HepG2 (cell line): ENCODE measurements around the gene EFCAB14. TPM values are rescaled to one million over a fixed set of nuclear protein-coding genes. Genes with fewer than 3 reads are reported as not detected.

Source experiments
- ERF ChIP-seq: IDR thresholded peaks from 2 replicates; pipeline ENCODE4 v1.6.1; 2018; ENCODE audit warnings: missing biosample characterization, missing genetic modification reagents
- KDM3A ChIP-seq: IDR thresholded peaks from 2 replicates; pipeline ENCODE4 v1.6.1; 2018; ENCODE audit warnings: low read depth, missing compliant biosample characterization
- KMT2B ChIP-seq: IDR thresholded peaks from 2 replicates; pipeline ENCODE4 v1.6.1; 2016; ENCODE audit warnings: missing genetic modification reagents, missing compliant biosample characterization
- MTF1 ChIP-seq: sonication (generic); formaldehyde crosslinking; IDR thresholded peaks from 2 replicates; pipeline ENCODE4 v1.5.0; 2020; ENCODE audit warnings: missing genetic modification reagents
- SMAD1 ChIP-seq: sonication (generic); formaldehyde crosslinking; IDR thresholded peaks from 2 replicates; pipeline ENCODE4 v1.4.0; 2020; ENCODE audit warnings: missing genetic modification reagents, low read depth, mild to moderate bottlenecking, borderline replicate concordance
- ZFP36L2 ChIP-seq: sonication (generic); formaldehyde crosslinking; IDR thresholded peaks from 2 replicates; pipeline ENCODE4 v1.4.0; 2020; ENCODE audit warnings: missing genetic modification reagents
- ZNF331 ChIP-seq: sonication (generic); formaldehyde crosslinking; IDR thresholded peaks from 2 replicates; pipeline ENCODE4 v1.4.0; 2020; ENCODE audit warnings: missing genetic modification reagents
- ZNF549 ChIP-seq: sonication (generic); formaldehyde crosslinking; IDR thresholded peaks from 2 replicates; pipeline ENCODE4 v1.5.0; 2020; ENCODE audit warnings: missing genetic modification reagents
- ZNF558 ChIP-seq: sonication (generic); formaldehyde crosslinking; IDR thresholded peaks from 2 replicates; pipeline ENCODE4 v1.9.0; 2022; ENCODE audit warnings: mild to moderate bottlenecking, missing genetic modification reagents, borderline replicate concordance
- ZNF75D ChIP-seq: sonication (generic); formaldehyde crosslinking; IDR thresholded peaks from 2 replicates; pipeline ENCODE4 v1.8.1; 2023; ENCODE audit warnings: missing genetic modification reagents, mild to moderate bottlenecking, borderline replicate concordance
- ZNF879 ChIP-seq: sonication (generic); formaldehyde crosslinking; IDR thresholded peaks from 2 replicates; pipeline ENCODE4 v1.8.1; 2023; ENCODE audit warnings: missing genetic modification reagents
- polyA plus RNA-seq, 8 experiments: library from polyadenylated mRNA; depleted of rRNA in 3 of 8; stranded (reverse) in 7 of 8; unstranded in 1 of 8; fragments of >200 nt; fragmentation: Illumina TruSeq in 4 of 8; extraction: Trizol in 4 of 8; gene quantifications; 2 replicates each; pipeline versions ENCODE4 v1.2.1 to v1.2.3, GENCODE V29; 2011 to 2016; ENCODE audit warnings: low read depth in 4 of 8, missing spikeins in 1 of 8, mixed read lengths in 1 of 8; ENCODE audit not compliant: insufficient read depth in 1 of 8
- total RNA-seq, 5 experiments: library from RNA; depleted of rRNA; stranded (reverse); fragments of >200 nt; fragmentation: Illumina TruSeq; extraction: Trizol; gene quantifications; 2 replicates each; pipeline ENCODE4 v1.2.3, GENCODE V29; 2016; ENCODE audit warnings: low read depth in 1 of 5
- TF ChIP-seq, protein P1 (sequence below): sonication (generic); formaldehyde crosslinking; IDR thresholded peaks from 2 replicates; pipeline ENCODE4 v1.5.0; 2020; ENCODE audit warnings: mild to moderate bottlenecking, missing genetic modification reagents, moderate library complexity
- TF ChIP-seq, protein P2 (sequence below): sonication (generic); formaldehyde crosslinking; IDR thresholded peaks from 2 replicates; pipeline ENCODE4 v1.5.1; 2020; ENCODE audit warnings: missing genetic modification reagents, mild to moderate bottlenecking, borderline replicate concordance
- TF ChIP-seq, protein P3 (sequence below): sonication (generic); formaldehyde crosslinking; IDR thresholded peaks from 2 replicates; pipeline ENCODE4 v1.4.0; 2020; ENCODE audit warnings: low read depth, mild to moderate bottlenecking, missing genetic modification reagents
- TF ChIP-seq, protein P4 (sequence below): sonication (generic); formaldehyde crosslinking; IDR thresholded peaks from 2 replicates; pipeline ENCODE4 v1.8.1; 2023; ENCODE audit warnings: mild to moderate bottlenecking, inconsistent platforms, moderate library complexity, missing genetic modification reagents, borderline replicate concordance
- TF ChIP-seq, protein P5 (sequence below): sonication (generic); formaldehyde crosslinking; IDR thresholded peaks from 2 replicates; pipeline ENCODE4 v1.4.0; 2020; ENCODE audit warnings: missing genetic modification reagents, borderline replicate concordance

Gene EFCAB14
- total and polyA plus RNA-seq, 2 of the 13 experiments (the other 11 are each of a cell fraction or from before 2014, with no cell fraction given), result 13.4 to 17.9 TPM

DNA sequence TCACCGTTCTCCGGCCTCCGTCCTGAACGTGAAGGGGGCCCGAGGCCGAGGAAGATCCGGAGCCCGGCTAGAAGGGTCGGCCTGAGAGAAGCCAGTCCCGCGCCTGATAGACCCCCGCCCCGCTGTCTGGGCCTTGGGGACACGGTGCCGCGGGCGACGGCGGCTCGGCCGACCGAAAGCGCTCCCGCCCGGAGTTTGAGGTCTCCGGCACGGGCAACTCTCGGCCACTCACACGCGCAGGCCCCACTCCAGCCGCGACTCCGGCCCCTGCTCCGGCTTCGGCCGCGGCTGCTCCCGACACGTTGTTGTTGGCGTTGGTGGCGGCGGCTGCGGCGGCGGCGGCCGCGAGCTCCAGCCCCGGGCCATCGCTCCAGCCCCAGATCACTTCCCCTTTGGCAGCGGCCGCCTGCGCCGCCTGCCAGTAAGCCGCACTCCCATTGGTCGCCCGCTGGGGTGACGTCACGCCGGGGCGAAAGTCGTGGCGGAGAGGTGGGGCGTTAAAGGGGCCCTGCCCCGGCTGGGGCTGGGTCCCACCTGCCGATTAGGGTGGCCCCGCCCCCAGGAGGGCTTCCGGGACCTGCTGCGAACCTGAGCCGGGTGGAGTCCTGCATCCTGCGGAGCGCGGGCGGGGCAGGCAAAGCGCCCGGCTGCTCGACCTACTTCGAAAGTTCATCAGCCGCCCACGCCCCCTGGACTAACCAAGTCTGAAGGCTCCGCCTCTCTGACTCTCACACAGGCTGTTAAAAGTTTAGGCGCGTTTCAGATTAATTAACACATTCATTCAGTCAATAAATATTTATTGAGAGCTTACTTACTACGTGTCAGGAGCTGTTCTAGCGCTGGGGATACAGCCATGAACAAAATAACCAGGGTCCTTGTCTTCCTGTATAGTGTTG lies at the start of gene EFCAB14 (continued):
- TF ChIP-seq, protein P1, sequence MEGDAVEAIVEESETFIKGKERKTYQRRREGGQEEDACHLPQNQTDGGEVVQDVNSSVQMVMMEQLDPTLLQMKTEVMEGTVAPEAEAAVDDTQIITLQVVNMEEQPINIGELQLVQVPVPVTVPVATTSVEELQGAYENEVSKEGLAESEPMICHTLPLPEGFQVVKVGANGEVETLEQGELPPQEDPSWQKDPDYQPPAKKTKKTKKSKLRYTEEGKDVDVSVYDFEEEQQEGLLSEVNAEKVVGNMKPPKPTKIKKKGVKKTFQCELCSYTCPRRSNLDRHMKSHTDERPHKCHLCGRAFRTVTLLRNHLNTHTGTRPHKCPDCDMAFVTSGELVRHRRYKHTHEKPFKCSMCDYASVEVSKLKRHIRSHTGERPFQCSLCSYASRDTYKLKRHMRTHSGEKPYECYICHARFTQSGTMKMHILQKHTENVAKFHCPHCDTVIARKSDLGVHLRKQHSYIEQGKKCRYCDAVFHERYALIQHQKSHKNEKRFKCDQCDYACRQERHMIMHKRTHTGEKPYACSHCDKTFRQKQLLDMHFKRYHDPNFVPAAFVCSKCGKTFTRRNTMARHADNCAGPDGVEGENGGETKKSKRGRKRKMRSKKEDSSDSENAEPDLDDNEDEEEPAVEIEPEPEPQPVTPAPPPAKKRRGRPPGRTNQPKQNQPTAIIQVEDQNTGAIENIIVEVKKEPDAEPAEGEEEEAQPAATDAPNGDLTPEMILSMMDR (CRISPR knock-in tag), result no peak
- TF ChIP-seq, protein P2, sequence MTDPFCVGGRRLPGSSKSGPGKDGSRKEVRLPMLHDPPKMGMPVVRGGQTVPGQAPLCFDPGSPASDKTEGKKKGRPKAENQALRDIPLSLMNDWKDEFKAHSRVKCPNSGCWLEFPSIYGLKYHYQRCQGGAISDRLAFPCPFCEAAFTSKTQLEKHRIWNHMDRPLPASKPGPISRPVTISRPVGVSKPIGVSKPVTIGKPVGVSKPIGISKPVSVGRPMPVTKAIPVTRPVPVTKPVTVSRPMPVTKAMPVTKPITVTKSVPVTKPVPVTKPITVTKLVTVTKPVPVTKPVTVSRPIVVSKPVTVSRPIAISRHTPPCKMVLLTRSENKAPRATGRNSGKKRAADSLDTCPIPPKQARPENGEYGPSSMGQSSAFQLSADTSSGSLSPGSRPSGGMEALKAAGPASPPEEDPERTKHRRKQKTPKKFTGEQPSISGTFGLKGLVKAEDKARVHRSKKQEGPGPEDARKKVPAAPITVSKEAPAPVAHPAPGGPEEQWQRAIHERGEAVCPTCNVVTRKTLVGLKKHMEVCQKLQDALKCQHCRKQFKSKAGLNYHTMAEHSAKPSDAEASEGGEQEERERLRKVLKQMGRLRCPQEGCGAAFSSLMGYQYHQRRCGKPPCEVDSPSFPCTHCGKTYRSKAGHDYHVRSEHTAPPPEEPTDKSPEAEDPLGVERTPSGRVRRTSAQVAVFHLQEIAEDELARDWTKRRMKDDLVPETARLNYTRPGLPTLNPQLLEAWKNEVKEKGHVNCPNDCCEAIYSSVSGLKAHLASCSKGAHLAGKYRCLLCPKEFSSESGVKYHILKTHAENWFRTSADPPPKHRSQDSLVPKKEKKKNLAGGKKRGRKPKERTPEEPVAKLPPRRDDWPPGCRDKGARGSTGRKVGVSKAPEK (CRISPR knock-in tag), result no peak
- TF ChIP-seq, protein P3, sequence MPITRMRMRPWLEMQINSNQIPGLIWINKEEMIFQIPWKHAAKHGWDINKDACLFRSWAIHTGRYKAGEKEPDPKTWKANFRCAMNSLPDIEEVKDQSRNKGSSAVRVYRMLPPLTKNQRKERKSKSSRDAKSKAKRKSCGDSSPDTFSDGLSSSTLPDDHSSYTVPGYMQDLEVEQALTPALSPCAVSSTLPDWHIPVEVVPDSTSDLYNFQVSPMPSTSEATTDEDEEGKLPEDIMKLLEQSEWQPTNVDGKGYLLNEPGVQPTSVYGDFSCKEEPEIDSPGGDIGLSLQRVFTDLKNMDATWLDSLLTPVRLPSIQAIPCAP, result no peak
- TF ChIP-seq KDM3A (CRISPR knock-in tag) (0 out of 2 replicates have a peak, but pooled peaks have one; percentile 36), ZNF331 (CRISPR knock-in tag) (peak; percentile 52; the same call in 1 of the 2 replicates), SMAD1 (no peak), ERF (CRISPR knock-in tag) (peak; percentile 73; the same call in 1 of the 2 replicates), ZFP36L2 (CRISPR knock-in tag) (no peak), KMT2B (peak; percentile 88), ZNF549 (CRISPR knock-in tag) (no peak), ZNF558 (CRISPR knock-in tag) (no peak), MTF1 (CRISPR knock-in tag) (no peak), ZNF879 (no peak), ZNF75D (CRISPR knock-in tag) (no peak)
- TF ChIP-seq, protein P4, sequence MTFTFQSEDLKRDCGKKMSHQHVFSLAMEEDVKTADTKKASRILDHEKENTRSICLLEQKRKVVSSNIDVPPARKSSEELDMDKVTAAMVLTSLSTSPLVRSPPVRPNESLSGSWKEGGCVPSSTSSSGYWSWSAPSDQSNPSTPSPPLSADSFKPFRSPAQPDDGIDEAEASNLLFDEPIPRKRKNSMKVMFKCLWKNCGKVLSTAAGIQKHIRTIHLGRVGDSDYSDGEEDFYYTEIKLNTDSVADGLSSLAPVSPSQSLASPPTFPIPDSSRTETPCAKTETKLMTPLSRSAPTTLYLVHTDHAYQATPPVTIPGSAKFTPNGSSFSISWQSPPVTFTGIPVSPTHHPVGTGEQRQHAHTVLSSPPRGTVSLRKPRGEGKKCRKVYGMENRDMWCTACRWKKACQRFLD (CRISPR knock-in tag), result peak; percentile 51; the same call in 1 of the 2 replicates
- TF ChIP-seq, protein P5, sequence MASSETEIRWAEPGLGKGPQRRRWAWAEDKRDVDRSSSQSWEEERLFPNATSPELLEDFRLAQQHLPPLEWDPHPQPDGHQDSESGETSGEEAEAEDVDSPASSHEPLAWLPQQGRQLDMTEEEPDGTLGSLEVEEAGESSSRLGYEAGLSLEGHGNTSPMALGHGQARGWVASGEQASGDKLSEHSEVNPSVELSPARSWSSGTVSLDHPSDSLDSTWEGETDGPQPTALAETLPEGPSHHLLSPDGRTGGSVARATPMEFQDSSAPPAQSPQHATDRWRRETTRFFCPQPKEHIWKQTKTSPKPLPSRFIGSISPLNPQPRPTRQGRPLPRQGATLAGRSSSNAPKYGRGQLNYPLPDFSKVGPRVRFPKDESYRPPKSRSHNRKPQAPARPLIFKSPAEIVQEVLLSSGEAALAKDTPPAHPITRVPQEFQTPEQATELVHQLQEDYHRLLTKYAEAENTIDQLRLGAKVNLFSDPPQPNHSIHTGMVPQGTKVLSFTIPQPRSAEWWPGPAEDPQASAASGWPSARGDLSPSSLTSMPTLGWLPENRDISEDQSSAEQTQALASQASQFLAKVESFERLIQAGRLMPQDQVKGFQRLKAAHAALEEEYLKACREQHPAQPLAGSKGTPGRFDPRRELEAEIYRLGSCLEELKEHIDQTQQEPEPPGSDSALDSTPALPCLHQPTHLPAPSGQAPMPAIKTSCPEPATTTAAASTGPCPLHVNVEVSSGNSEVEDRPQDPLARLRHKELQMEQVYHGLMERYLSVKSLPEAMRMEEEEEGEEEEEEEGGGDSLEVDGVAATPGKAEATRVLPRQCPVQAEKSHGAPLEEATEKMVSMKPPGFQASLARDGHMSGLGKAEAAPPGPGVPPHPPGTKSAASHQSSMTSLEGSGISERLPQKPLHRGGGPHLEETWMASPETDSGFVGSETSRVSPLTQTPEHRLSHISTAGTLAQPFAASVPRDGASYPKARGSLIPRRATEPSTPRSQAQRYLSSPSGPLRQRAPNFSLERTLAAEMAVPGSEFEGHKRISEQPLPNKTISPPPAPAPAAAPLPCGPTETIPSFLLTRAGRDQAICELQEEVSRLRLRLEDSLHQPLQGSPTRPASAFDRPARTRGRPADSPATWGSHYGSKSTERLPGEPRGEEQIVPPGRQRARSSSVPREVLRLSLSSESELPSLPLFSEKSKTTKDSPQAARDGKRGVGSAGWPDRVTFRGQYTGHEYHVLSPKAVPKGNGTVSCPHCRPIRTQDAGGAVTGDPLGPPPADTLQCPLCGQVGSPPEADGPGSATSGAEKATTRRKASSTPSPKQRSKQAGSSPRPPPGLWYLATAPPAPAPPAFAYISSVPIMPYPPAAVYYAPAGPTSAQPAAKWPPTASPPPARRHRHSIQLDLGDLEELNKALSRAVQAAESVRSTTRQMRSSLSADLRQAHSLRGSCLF (CRISPR knock-in tag), result no peak
